ENCODE measurements around the gene TYRP1. TPM values are rescaled to one million over a fixed set of nuclear protein-coding genes. Genes with fewer than 3 reads are reported as not detected.

The TYRP1 gene
- total RNA-seq, 3 donors from 2014 or later (not counting 1 experiment from before 2014, with no cell fraction given): not detected

GRCh38 chr9:12708562-12709298, 15.5 kb downstream of the TYRP1 start:
- Mint-ChIP-seq H3K36me3 (no peaks in the 10 kb centered on the region), H3K27ac (no peak overlapping the region), H3K4me3 (no peak overlapping the region), H3K4me1 (no peaks in the 10 kb centered on the region), H3K27me3 (ENCODE audit: low read depth in 2 of 2) (no peaks in the 10 kb centered on the region), H3K9me3 (peaks cover 5 to 11% of the 10 kb centered on the region in 2 donors)
- Histone ChIP-seq H3K4me1 (ENCODE audit: control insufficient read depth, insufficient read depth, low read length) (no peaks in the 10 kb centered on the region), H3K27me3 (ENCODE audit: control insufficient read depth, insufficient read depth, low read length) (no peaks in the 10 kb centered on the region), H3K9me3 (ENCODE audit: control insufficient read depth, insufficient read depth, low read length) (no peaks in the 10 kb centered on the region), H3K27ac (ENCODE audit: low read length) (no peak overlapping the region), H3K36me3 (ENCODE audit: control insufficient read depth, insufficient read depth, low read length) (no peaks in the 10 kb centered on the region), H3K4me3 (ENCODE audit: low read length) (no peak overlapping the region)
- WGBS (ENCODE audit: insufficient coverage): 86% methylated on average over 5 of the region's 5 CpGs
- no peak for DNase-seq
- no peak for ATAC-seq
- TF ChIP-seq CTCF (IDR thresholded peaks at IDR 0.05): no peak
- intact Hi-C loops (cut with micrococcal nuclease): no loop called here

GRCh38 chr9:12712532-12712931, 19.3 kb downstream of the TYRP1 start:
- WGBS (ENCODE audit: insufficient coverage): 90% methylated on average over 2 of the region's 2 CpGs
- no peaks in the 10 kb centered on the region for H3K27me3 Mint-ChIP-seq (ENCODE audit: low read depth in 2 of 2)
- Histone ChIP-seq H3K9me3 (ENCODE audit: control insufficient read depth, insufficient read depth, low read length) (no peaks in the 10 kb centered on the region), H3K4me3 (ENCODE audit: low read length) (no peak overlapping the region), H3K27me3 (ENCODE audit: control insufficient read depth, insufficient read depth, low read length) (no peaks in the 10 kb centered on the region), H3K27ac (ENCODE audit: low read length) (no peak overlapping the region), H3K4me1 (ENCODE audit: control insufficient read depth, insufficient read depth, low read length) (no peaks in the 10 kb centered on the region), H3K36me3 (ENCODE audit: control insufficient read depth, insufficient read depth, low read length) (no peaks in the 10 kb centered on the region)
- H3K4me1 Mint-ChIP-seq: no peaks in the 10 kb centered on the region
- no peak for DNase-seq
- no peak for TF ChIP-seq CTCF (IDR thresholded peaks at IDR 0.05)
- peaks cover 3 to 8% of the 10 kb centered on the region in 2 donors for H3K9me3 Mint-ChIP-seq
- H3K27ac Mint-ChIP-seq: no peak overlapping the region
- intact Hi-C loops (cut with micrococcal nuclease): no loop called here
- no peak for ATAC-seq
- no peaks in the 10 kb centered on the region for H3K36me3 Mint-ChIP-seq
- no peak overlapping the region for H3K4me3 Mint-ChIP-seq

- intact Hi-C loops (cut with micrococcal nuclease): no loop called here
- no peak overlapping the region for H3K27ac Mint-ChIP-seq
- H3K9me3 Mint-ChIP-seq: peaks cover 2 to 8% of the 10 kb centered on the region in 2 donors
- H3K36me3 Mint-ChIP-seq: no peaks in the 10 kb centered on the region
- H3K9me3 ChIP-seq (ENCODE audit: control insufficient read depth, insufficient read depth, low read length): no peaks in the 10 kb centered on the region
- WGBS (ENCODE audit: insufficient coverage): no CpG with 5 or more reads among the region's 3 CpGs
- ATAC-seq (no peak), DNase-seq (no peak)
- no peak overlapping the region for H3K27ac ChIP-seq (ENCODE audit: low read length)
- H3K4me3 Mint-ChIP-seq: no peak overlapping the region
- H3K4me1 Mint-ChIP-seq: no peaks in the 10 kb centered on the region
- no peak overlapping the region for H3K4me3 ChIP-seq (ENCODE audit: low read length)
- H3K36me3 ChIP-seq (ENCODE audit: control insufficient read depth, insufficient read depth, low read length): no peaks in the 10 kb centered on the region
- no peak for TF ChIP-seq CTCF (IDR thresholded peaks at IDR 0.05)
- no peaks in the 10 kb centered on the region for H3K27me3 ChIP-seq (ENCODE audit: control insufficient read depth, insufficient read depth, low read length)
- H3K4me1 ChIP-seq (ENCODE audit: control insufficient read depth, insufficient read depth, low read length): no peaks in the 10 kb centered on the region
- H3K27me3 Mint-ChIP-seq (ENCODE audit: low read depth in 2 of 2): no peaks in the 10 kb centered on the region
These were observed 22.1 kb downstream of the TYRP1 start for GRCh38 chr9:12715268-12715667.

Data from natural killer cell (primary cell).